OCI-LY1 (cell line): ENCODE results near the gene C1QTNF9B.

Source experiments
- CTCF ChIP-seq: fragments of 200-600 bp; sonication (generic), shearing (Covaris generic); IDR thresholded peaks from 2 replicates; pipeline ENCODE4 v1.5.1; 2017; ENCODE audit warnings: mild to moderate bottlenecking, antibody characterized with exemption, low read length, moderate library complexity, mixed read lengths
- EZH2 ChIP-seq: fragments of 200-600 bp; sonication (generic), shearing (Covaris generic); IDR thresholded peaks from 2 replicates; pipeline ENCODE4 v1.8.0; 2017; ENCODE audit warnings: borderline replicate concordance, mixed run types, mild to moderate bottlenecking, antibody characterized with exemption, low read length, moderate library complexity, mixed read lengths

- TF ChIP-seq CTCF (no peak), EZH2 (no peak)
These were observed 8.5 kb upstream of the C1QTNF9B start for GRCh38 chr13:23905766-23906165.
